ENCODE data around the gene PRKCI. TPM values are rescaled to one million over a fixed set of nuclear protein-coding genes. Genes with fewer than 3 reads are reported as not detected.
"Not testable (repeated sequence)": the region's sequence is repeated elsewhere in the genome, so short reads cannot be mapped to it uniquely, and the experiment has no call there.

PRKCI gene
- total and polyA plus RNA-seq, 4 experiments from 2014 or later: 16.4 to 27.7 (median 18.3) TPM

GRCh38 chr3:170337420-170337819 is 115.2 kb downstream of the PRKCI start:
- Mint-ChIP-seq H3K4me1 (peaks cover under 1 to 2% (median 1%) of the 10 kb centered on the region in 4 donors), H3K27me3 (no peaks in the 10 kb centered on the region), H3K36me3 (no peaks in the 10 kb centered on the region), H3K9me3 (peaks cover 0 to 13% (median 3%) of the 10 kb centered on the region in 8 donors), H3K4me3 (no peak overlapping the region), H3K27ac (no peak overlapping the region)
- ChIA-PET CTCF (ENCODE audit: partially characterized antibody) (no interaction called here), POLR2A (ENCODE audit: partially characterized antibody) (no interaction called here)
- H3K4me3 ChIP-seq (ENCODE audit: low read length in 2 of 2): no peak overlapping the region
- H3K36me3 ChIP-seq (ENCODE audit: insufficient read depth, low read length): no peaks in the 10 kb centered on the region
- H3K27me3 ChIP-seq (ENCODE audit: insufficient read depth, low read length): no peaks in the 10 kb centered on the region
- intact Hi-C loops (cut with micrococcal nuclease): no loop called here
- no peak overlapping the region for H3K27ac ChIP-seq (ENCODE audit: low read depth, low read length)
- H3K4me1 ChIP-seq (ENCODE audit: insufficient read depth, low read length): no peaks in the 10 kb centered on the region
- no peaks in the 10 kb centered on the region for H3K9me3 ChIP-seq (ENCODE audit: control insufficient read depth in 1 of 2, low read length in 2 of 2)
- DNase-seq: no peak

- Mint-ChIP-seq H3K27me3 (no peaks in the 10 kb centered on the region), H3K9me3 (peaks cover 0 to 12% (median 3%) of the 10 kb centered on the region in 8 donors), H3K4me1 (no peaks in the 10 kb centered on the region), H3K27ac (no peak overlapping the region), H3K36me3 (no peaks in the 10 kb centered on the region), H3K4me3 (no peak overlapping the region)
- intact Hi-C loops (cut with micrococcal nuclease): no loop called here
- H3K27me3 ChIP-seq (ENCODE audit: insufficient read depth, low read length): no peaks in the 10 kb centered on the region
- DNase-seq: no peak
- POLR2A ChIA-PET (ENCODE audit: partially characterized antibody): interaction anchor here (1.4 kb wide), 1 partner anchor 19 kb away, joined by 4 read pairs; the partner anchor contains the start of gene SKIL
- H3K27ac ChIP-seq (ENCODE audit: low read depth, low read length): no peak overlapping the region
- no peaks in the 10 kb centered on the region for H3K9me3 ChIP-seq (ENCODE audit: control insufficient read depth in 1 of 2, low read length in 2 of 2)
- H3K36me3 ChIP-seq (ENCODE audit: insufficient read depth, low read length): no peaks in the 10 kb centered on the region
- CTCF ChIA-PET (ENCODE audit: partially characterized antibody): interaction anchor here (0.8 to 1.4 kb wide), 2 partner anchors 14 to 75 kb away, joined by 3 to 4 read pairs; no protein-coding TSS in a partner anchor
- H3K4me1 ChIP-seq (ENCODE audit: insufficient read depth, low read length): no peaks in the 10 kb centered on the region
- no peak overlapping the region for H3K4me3 ChIP-seq (ENCODE audit: low read length in 2 of 2)
Measured at GRCh38 chr3:170338690-170339340, 116.6 kb downstream of the PRKCI start.

- H3K4me3 ChIP-seq (ENCODE audit: low read length in 2 of 2); H3K4me3 Mint-ChIP-seq; H3K4me1 ChIP-seq (ENCODE audit: insufficient read depth, low read length); DNase-seq; H3K27me3 ChIP-seq (ENCODE audit: insufficient read depth, low read length); H3K36me3 ChIP-seq (ENCODE audit: insufficient read depth, low read length); H3K9me3 ChIP-seq (ENCODE audit: control insufficient read depth in 1 of 2, low read length in 2 of 2); H3K27me3 Mint-ChIP-seq; intact Hi-C loops (cut with micrococcal nuclease); H3K4me1 Mint-ChIP-seq; CTCF ChIA-PET (ENCODE audit: partially characterized antibody); H3K36me3 Mint-ChIP-seq; H3K27ac ChIP-seq (ENCODE audit: low read depth, low read length); POLR2A ChIA-PET (ENCODE audit: partially characterized antibody): not testable (repeated sequence)
- peaks cover 0 to 12% (median 3%) of the 10 kb centered on the region in 8 donors for H3K9me3 Mint-ChIP-seq
- peak overlapping the region in 1 of 7 donors; percentile 30 for H3K27ac Mint-ChIP-seq
Measured at GRCh38 chr3:170342273-170342672, 120.0 kb downstream of the PRKCI start.

- H3K4me3 Mint-ChIP-seq; H3K27me3 Mint-ChIP-seq; H3K27me3 ChIP-seq (ENCODE audit: insufficient read depth, low read length); H3K4me1 ChIP-seq (ENCODE audit: insufficient read depth, low read length); H3K36me3 Mint-ChIP-seq; DNase-seq; POLR2A ChIA-PET (ENCODE audit: partially characterized antibody); H3K4me1 Mint-ChIP-seq; intact Hi-C loops (cut with micrococcal nuclease); H3K27ac ChIP-seq (ENCODE audit: low read depth, low read length); H3K4me3 ChIP-seq (ENCODE audit: low read length in 2 of 2); H3K27ac Mint-ChIP-seq; H3K9me3 Mint-ChIP-seq; H3K36me3 ChIP-seq (ENCODE audit: insufficient read depth, low read length); H3K9me3 ChIP-seq (ENCODE audit: control insufficient read depth in 1 of 2, low read length in 2 of 2): not testable (repeated sequence)
- CTCF ChIA-PET (ENCODE audit: partially characterized antibody): interaction anchor here (1.2 kb wide), 1 partner anchor 36 kb away, joined by 3 read pairs; no protein-coding TSS in a partner anchor
Measured at GRCh38 chr3:170343859-170344258, 121.6 kb downstream of the PRKCI start.

GRCh38 chr3:170344971-170345370 is 122.7 kb downstream of the PRKCI start:
- H3K4me1 Mint-ChIP-seq: peaks cover 0 to 3% (median 0%) of the 10 kb centered on the region in 4 donors
- no peaks in the 10 kb centered on the region for H3K36me3 Mint-ChIP-seq
- intact Hi-C loops (cut with micrococcal nuclease): no loop called here
- CTCF ChIA-PET (ENCODE audit: partially characterized antibody): no interaction called here
- POLR2A ChIA-PET (ENCODE audit: partially characterized antibody): no interaction called here
- DNase-seq: no peak
- Histone ChIP-seq H3K4me1 (ENCODE audit: insufficient read depth, low read length) (no peaks in the 10 kb centered on the region), H3K27me3 (ENCODE audit: insufficient read depth, low read length) (no peaks in the 10 kb centered on the region), H3K9me3 (ENCODE audit: control insufficient read depth in 1 of 2, low read length in 2 of 2) (no peaks in the 10 kb centered on the region), H3K27ac (ENCODE audit: low read depth, low read length) (no peak overlapping the region), H3K4me3 (ENCODE audit: low read length in 2 of 2) (no peak overlapping the region), H3K36me3 (ENCODE audit: insufficient read depth, low read length) (no peaks in the 10 kb centered on the region)
- H3K9me3 Mint-ChIP-seq: no peaks in the 10 kb centered on the region
- no peak overlapping the region for H3K4me3 Mint-ChIP-seq
- no peaks in the 10 kb centered on the region for H3K27me3 Mint-ChIP-seq
- no peak overlapping the region for H3K27ac Mint-ChIP-seq

- H3K9me3 ChIP-seq (ENCODE audit: control insufficient read depth in 1 of 2, low read length in 2 of 2): no peaks in the 10 kb centered on the region
- no peak for DNase-seq
- no peak overlapping the region for H3K4me3 Mint-ChIP-seq
- H3K4me1 ChIP-seq (ENCODE audit: insufficient read depth, low read length): no peaks in the 10 kb centered on the region
- H3K27me3 Mint-ChIP-seq: no peaks in the 10 kb centered on the region
- no peaks in the 10 kb centered on the region for H3K27me3 ChIP-seq (ENCODE audit: insufficient read depth, low read length)
- POLR2A ChIA-PET (ENCODE audit: partially characterized antibody): no interaction called here
- CTCF ChIA-PET (ENCODE audit: partially characterized antibody): no interaction called here
- H3K27ac ChIP-seq (ENCODE audit: low read depth, low read length): no peak overlapping the region
- no peaks in the 10 kb centered on the region for H3K36me3 ChIP-seq (ENCODE audit: insufficient read depth, low read length)
- no peaks in the 10 kb centered on the region for H3K9me3 Mint-ChIP-seq
- H3K36me3 Mint-ChIP-seq: no peaks in the 10 kb centered on the region
- H3K4me3 ChIP-seq (ENCODE audit: low read length in 2 of 2): no peak overlapping the region
- H3K27ac Mint-ChIP-seq: no peak overlapping the region
- intact Hi-C loops (cut with micrococcal nuclease): no loop called here
- peaks cover 0 to 5% (median under 1%) of the 10 kb centered on the region in 4 donors for H3K4me1 Mint-ChIP-seq
Measured at GRCh38 chr3:170346481-170347392, 124.5 kb downstream of the PRKCI start.
